ENCODE data around the gene HCFC2.

Gene HCFC2

GRCh38 chr12:104154806-104155205 lies 90.5 kb downstream of the HCFC2 start:
- H4K20me1 ChIP-seq (ENCODE audit: insufficient read depth, low read length, poor library complexity, severe bottlenecking): no peaks in the 10 kb centered on the region
- H3K4me2 ChIP-seq (ENCODE audit: low read depth, low read length, poor library complexity, severe bottlenecking): no peak overlapping the region
- H3K79me2 ChIP-seq (ENCODE audit: insufficient read depth, low read length): no peaks in the 10 kb centered on the region
- H3F3A ChIP-seq (ENCODE audit: low read depth): no peaks in the 10 kb centered on the region
- no peaks in the 10 kb centered on the region for H3K9me3 ChIP-seq (ENCODE audit: insufficient read depth, low read depth, low read length)
- no peaks in the 10 kb centered on the region for H3K27me3 ChIP-seq (ENCODE audit: insufficient read depth, low read length, poor library complexity, severe bottlenecking)
- H3K9me2 ChIP-seq (replicated peaks; ENCODE audit: low read depth, low read length): no peaks in the 10 kb centered on the region
- H3K4me3 ChIP-seq (ENCODE audit: low read length, poor library complexity, severe bottlenecking): no peak overlapping the region
- H3K9ac ChIP-seq (ENCODE audit: low read depth, low read length, poor library complexity, severe bottlenecking): no peak overlapping the region
- TF ChIP-seq EZH2phosphoT487 (IDR thresholded peaks at IDR 0.05; ENCODE audit: borderline replicate concordance) (no peak), CTCF (conservative IDR thresholded peaks at IDR 0.05; ENCODE audit: low read length) (no peak)
- H2AFZ ChIP-seq (ENCODE audit: low read length): peak overlapping the region; percentile 67; the same call in 1 of the 2 replicates
- H3K36me3 ChIP-seq (ENCODE audit: insufficient read depth, low read length): no peaks in the 10 kb centered on the region
- H3K4me1 ChIP-seq (ENCODE audit: insufficient read depth, low read length, poor library complexity, severe bottlenecking): no peaks in the 10 kb centered on the region

Measured in Loucy (cell line).